ENCODE data around the gene SNRPB. TPM values are rescaled to one million over a fixed set of nuclear protein-coding genes. Genes with fewer than 3 reads are reported as not detected.

SNRPB gene
- total RNA-seq, 1 experiment from 2014 or later, result 577 TPM

DNA sequence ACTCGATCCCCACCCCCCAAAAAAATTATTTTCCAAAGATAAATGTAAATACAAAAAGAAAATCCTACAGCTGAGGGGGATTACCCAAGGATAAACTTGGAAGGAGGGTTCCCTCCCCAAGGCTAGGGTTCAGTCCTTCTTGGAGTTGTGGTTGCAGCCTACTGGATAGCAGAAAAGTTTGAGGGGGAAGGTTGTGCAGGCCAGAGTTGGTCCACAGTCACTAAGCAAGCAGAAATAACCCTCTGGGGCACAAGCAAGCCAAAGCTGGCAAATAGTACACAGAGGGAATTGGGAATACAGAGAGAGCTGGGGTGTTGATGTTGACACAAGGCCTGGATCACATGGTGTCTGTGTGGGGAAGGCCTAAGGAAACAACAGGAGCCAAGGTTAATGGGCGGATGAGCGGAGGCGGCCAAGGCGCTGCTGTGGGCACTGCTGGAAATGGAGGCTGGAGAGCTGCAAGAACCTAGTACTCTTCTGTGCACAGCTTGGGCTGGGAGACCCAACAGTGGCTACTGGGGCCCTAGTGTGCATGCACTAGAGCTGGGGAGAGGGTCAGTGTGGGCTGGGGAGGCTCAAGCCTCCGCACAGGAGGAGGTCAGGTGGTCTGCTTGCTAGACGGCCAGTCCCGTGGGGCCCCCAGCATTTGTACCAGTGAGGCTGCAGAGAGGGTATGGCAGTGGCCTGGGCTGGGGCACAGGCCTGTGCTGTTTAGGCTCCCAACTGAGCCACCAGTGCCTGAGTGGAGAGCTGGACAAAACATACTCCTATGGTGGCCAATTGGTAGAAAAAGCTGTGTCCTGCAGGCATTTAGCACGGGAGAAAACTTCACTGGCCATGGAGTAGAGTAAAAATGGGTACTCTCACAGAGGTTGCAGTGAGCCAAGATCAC is 5.5 kb upstream of the SNRPB start:
- no peak for DNase-seq (ENCODE audit: extremely low read depth, low read depth)

GRCh38 chr20:2473516-2473915 is 2.9 kb upstream of the SNRPB start:
- DNase-seq (ENCODE audit: extremely low read depth, low read depth), result no peak

- DNase-seq (ENCODE audit: extremely low read depth, low read depth), result no peak
Measured at GRCh38 chr20:2469991-2470422, 582 bp downstream of the SNRPB start.

DNA sequence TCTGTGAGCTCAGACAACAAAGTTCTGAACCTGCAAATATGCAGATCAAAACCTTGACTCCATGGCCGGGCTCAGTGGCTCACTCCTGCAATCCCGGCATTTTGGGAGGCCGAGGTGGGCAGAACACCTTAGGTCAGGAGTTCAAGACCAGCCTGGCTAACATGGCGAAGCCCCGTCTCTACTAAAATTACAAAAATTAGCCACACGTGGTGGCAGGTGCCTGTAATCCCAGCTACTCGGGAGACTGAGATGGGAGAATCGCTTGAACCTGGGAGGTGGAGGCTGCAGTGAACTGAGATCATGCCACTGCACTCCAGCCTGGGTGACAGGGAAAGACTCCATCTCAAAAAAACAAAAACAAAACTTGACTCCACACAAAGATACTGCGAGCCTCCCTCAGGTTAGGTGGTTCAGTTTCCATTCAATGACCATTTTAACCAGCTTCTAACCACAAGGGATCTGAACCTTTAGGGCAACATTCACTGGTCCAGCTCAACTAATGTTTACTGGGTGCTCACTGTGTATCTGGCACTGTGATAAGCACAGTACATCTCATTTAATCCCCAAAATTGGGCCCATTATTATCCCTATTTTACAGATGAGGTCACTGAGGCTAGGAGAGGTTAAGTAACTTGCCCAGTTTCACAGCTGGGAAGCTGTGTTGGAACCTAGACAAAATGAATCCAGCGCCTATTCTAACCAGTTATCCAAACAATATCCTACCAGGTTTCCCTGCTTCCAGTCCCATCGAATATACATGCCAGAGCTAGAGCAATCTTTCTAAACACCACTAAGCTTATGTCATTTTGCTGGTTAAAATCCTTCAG is 1.8 kb downstream of the SNRPB start:
- no peak for DNase-seq (ENCODE audit: extremely low read depth, low read depth)

- DNase-seq (ENCODE audit: extremely low read depth, low read depth), result no peak
Measured at GRCh38 chr20:2467412-2467811, 3.2 kb downstream of the SNRPB start.

DNA sequence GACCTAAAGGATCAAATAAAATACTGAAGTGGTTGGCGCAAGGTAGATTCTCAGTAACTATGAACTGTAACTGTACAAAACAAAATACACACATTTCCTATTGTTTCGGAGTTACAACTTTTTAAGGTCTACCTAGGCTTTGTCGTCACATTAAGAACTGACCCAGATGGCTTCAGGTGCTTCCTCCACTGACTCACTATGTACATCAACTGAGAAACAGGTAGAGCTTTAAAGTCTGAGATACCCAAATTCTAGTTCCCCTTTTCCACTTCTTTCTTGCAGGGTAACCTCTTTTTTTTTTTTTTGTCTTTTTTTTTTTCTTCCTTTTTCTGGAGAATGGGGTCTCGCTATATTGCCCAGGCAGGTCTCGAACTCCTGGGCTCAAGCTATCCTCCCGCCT is 5.5 kb downstream of the SNRPB start:
- no peak for DNase-seq (ENCODE audit: extremely low read depth, low read depth)

- no peak for DNase-seq (ENCODE audit: extremely low read depth, low read depth)
Measured at GRCh38 chr20:2463616-2464365, 6.8 kb downstream of the SNRPB start.

DNA sequence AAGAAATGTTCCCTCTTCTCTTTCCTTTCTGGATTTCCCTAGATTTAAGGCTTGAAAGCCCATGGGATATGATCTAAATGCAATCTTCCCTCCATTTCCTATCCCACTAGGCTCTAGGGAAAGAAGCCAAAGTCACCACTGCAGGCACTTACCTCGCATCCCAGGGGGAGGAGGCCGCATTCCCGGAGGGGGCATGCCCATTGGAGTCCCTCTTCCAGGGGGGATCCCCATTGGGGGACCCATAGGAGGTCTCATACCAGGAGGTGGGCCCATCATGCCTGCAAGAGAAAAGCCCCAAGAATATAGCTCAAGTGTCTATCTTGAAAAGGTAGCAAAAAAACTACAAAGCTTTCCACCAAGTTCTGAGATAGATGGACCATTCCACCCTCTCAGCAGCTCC is 8.1 kb downstream of the SNRPB start:
- DNase-seq (ENCODE audit: extremely low read depth, low read depth), result no peak

DNA sequence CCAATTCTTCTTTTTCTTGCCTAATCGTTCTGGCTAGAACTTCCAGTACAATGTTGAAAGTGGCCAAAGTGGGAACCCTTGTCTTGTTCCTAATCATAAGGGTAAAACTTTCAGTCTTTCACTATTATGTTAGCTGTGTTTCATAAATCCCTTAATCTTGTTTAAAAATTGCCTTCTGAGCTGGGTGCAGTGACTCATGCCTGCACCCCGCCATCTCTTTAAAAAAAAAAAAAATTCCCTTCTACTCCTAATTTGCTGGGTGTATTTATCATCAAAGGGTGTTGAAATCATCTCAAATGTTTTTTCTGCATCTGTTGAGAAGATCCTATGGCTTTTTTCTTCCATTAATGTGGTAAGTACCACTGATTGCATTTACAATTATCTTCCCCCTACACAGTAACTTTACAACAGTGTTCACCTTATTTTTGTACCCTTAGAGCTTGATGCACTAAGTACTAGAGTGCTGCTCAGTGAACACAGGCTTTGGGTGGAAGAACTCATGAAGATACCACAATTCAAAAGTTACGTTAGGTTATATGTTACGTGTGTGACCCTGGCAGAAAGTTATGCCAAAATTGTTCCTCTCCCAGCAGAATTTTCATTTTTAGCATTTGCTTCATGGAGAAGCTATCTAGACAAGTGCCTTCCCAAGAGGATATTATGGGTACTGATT is 9.7 kb downstream of the SNRPB start:
- no peak for DNase-seq (ENCODE audit: extremely low read depth, low read depth)

DNA sequence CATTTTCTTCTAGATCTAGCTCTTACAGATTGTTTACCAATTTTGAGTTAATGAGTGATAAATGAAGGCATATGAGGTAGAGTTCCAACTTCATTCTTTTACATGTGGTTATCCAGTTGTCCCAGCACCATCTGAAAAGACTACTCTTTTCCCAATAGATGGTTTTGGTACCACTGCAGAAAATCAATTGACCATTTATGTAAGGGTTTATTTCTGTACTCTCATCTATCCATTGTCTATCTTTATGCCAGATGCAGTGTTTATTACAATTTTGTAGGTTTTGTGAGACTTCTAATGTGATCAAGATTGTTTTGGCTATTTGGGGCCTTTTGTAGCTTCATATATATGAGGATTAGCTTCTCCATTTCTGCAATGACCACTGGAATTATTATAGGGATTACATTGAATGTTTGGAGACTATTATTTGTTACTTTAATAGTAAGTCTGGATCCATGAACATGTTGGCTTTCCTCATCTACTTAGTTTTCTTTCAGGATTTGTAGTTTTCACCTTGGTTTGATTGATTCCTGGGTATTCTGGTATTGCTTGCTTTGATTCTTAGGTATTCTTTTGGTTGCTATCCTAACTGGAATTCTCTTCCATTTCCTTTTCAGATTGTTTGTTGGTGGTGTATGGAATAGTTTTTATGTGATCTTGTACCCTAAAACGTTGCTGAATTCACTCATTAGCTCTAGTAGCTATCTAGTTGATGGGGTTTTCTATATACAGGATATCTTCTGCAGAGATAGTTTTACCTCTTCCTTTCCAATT is 10.4 kb downstream of the SNRPB start:
- no peak for DNase-seq (ENCODE audit: extremely low read depth, low read depth)

DNA sequence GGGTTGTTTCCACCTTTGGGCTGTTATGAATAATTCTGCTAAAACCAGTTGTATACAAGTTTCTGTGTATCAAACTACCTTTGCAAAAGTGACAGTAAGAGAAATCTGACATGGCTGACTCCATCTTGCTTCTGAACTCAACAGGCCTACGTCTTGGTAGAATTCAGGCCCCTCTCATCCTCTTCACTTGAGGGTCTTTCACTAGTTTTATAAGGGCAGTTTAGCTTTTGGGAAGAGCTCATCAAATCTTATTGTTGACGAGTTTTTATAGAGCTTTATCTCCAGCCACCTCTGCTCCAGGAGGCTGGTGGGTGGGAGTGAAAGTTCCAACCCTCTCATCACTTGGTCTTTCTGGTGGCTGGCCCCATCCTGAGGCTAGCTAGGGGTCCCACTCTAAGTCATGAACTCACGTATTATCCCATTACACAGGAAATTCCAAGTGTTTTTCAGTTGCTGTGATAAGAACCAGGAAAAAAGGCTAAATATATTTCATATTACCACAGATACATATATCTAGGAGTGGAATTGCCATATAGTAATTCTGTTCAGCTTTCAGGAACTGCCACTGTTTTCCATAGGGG is 11.6 kb downstream of the SNRPB start:
- DNase-seq (ENCODE audit: extremely low read depth, low read depth), result no peak

DNA sequence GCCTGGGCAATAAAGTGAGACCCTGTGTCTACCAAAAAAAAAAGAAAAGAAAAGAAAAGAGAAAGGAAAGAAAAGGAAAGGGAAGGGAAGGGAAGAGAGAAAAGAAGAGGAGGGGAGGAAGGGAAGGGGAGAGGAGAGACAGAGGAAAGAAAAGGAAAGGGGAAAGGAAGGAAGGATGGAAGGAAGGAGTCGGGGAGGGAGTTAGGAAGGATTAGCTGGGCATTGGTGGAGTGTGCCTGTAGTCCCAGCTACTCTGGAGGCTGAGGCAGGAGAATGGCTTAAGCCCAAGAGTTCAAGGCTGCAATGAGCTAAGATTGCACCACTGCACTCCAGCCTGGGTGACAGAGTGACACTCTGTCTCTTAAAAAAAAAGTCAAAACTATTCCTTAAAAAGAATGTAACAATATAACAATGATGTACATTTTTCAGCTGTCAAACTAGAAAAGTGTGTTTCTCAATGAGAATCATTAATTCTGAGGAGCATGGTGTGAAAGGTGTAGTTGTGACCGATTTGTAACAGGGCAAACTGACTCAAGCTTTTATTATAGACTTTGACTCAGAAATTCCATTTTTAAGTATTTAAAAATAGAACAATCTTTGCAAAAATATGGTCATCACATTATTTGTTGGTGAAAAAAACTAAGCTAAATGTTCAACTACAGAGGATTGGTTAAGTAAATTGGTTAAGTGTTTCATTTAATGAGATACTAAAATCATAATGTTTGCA is 14.7 kb downstream of the SNRPB start:
- DNase-seq (ENCODE audit: extremely low read depth, low read depth), result no peak

GRCh38 chr20:2453792-2454191 is 16.8 kb downstream of the SNRPB start:
- no peak for DNase-seq (ENCODE audit: extremely low read depth, low read depth)

DNA sequence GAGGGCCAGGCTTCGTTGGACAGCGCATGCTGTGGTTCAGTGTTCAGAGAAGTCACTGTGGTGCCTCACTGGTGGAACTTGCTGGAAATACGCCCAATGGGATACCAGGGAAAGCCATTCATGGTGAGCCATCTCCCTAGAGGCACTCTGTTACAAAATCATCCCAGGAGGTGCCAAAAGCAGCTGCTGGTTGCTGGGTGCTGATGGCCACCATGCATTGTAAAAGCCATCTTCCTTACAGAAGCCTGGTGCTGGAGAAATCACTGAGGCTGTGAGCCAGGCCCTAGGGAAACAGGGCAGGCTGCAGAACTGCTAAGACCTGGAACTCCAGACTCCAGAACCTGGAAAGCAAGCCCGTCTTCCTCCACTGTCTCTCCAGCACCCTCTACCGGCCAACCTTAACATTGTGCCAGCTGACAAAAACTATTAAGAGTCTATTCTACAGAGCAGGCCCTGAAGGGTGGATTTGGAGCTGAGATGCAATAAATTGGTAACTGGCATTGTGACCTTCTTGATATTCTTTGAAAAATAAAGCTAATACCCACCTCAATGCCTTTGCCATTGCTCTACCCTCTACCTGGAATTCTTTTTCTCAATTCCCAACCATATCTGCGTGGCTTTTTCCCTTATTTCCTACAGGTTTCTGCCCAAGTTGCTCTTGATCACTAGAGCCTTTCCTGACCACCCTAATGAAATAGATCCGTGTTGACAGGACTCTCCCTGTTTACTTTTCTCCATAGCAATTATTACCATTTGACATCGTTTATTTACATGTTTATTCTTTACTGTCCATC is 18.5 kb downstream of the SNRPB start:
- peak; percentile 85 for DNase-seq (ENCODE audit: extremely low read depth, low read depth)

DNA sequence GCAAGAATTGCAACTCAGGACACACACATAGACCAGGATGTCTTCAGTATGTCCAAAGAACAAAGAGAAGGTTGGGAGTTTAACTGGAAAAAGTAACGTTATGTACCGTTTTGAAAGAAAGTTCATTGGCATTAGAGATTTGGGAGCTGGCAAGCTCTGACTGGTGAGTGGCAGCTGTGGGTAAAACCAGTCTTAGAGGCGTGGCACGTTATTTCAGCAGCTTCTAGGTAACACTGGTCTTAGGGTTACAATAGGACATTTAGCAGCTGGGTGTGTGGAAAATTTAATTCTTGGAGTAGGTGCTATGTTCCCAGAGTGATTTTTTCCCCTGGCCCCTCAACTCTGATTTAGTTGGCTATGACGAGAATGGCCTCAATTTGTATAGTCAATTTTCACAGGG is 19.2 kb downstream of the SNRPB start:
- DNase-seq (ENCODE audit: extremely low read depth, low read depth), result no peak

GRCh38 chr20:2449386-2449785 is 21.2 kb downstream of the SNRPB start:
- DNase-seq (ENCODE audit: extremely low read depth, low read depth), result no peak

GRCh38 chr20:2446845-2447244 is 23.7 kb downstream of the SNRPB start:
- no peak for DNase-seq (ENCODE audit: extremely low read depth, low read depth)

DNA sequence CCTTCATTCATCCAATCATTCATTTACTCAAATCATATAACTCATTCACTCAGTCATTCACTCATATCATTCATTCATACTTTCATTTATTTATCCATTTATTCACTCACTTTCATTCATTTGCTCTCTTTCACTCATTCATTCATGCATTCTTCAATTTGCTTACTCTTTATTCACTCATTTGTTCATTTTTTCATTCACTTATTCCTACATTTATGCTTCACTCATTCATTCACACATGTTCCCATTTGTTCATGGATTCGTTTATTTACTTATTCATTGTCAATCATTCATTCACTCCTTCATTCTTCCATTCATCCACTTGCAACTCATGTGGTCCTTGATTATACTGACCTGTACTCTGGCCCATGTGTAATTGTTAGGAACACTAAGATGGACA is 39.4 kb downstream of the SNRPB start:
- DNase-seq (ENCODE audit: extremely low read depth, low read depth), result no peak

Measured in NCI-H460 (cell line).